Immature natural killer cell (primary cell): ENCODE measurements around the gene ALS2. TPM values are rescaled to one million over a fixed set of nuclear protein-coding genes. Genes with fewer than 3 reads are reported as not detected.
A peak's percentile ranks its signal among the peaks of the same experiment; 100 is the strongest.

Experiments used
- DNase-seq, 3 donors: peaks; one replicate each; pipeline ENCODE4 v3.0.0; 2022; ENCODE audit warnings: mixed read lengths in 1 of 3
- H3K27ac Mint-ChIP-seq, 6 donors: one replicate each; pipeline ENCODE4 v1.8.0; 2020; ENCODE audit warnings: mixed read lengths in 6 of 6, mild to moderate bottlenecking in 5 of 6, inconsistent platforms in 4 of 6, moderate library complexity in 3 of 6
- H3K27me3 Mint-ChIP-seq, 3 donors: one replicate each; pipeline ENCODE4 v1.8.0; 2020 to 2021; ENCODE audit warnings: low read depth in 3 of 3, mild to moderate bottlenecking in 3 of 3, mixed read lengths in 3 of 3, moderate library complexity in 3 of 3, inconsistent platforms in 1 of 3
- H3K36me3 Mint-ChIP-seq, 3 donors: one replicate each; pipeline ENCODE4 v1.8.0; 2020; ENCODE audit warnings: mixed read lengths in 3 of 3, inconsistent platforms in 2 of 3, mild to moderate bottlenecking in 2 of 3
- H3K4me1 Mint-ChIP-seq, 2 donors: one replicate each; pipeline ENCODE4 v1.8.0; 2020; ENCODE audit warnings: inconsistent platforms in 2 of 2, mild to moderate bottlenecking in 2 of 2, mixed read lengths in 2 of 2, moderate library complexity in 1 of 2
- H3K4me3 Mint-ChIP-seq, 5 donors: one replicate each; pipeline ENCODE4 v1.8.0; 2020; ENCODE audit warnings: mild to moderate bottlenecking in 5 of 5, mixed read lengths in 5 of 5, inconsistent platforms in 3 of 5, moderate library complexity in 3 of 5
- H3K9me3 Mint-ChIP-seq, 6 donors: one replicate each; pipeline ENCODE4 v1.8.0; 2020; ENCODE audit warnings: mild to moderate bottlenecking in 6 of 6, mixed read lengths in 6 of 6, inconsistent platforms in 4 of 6, moderate library complexity in 3 of 6
- polyA plus RNA-seq, 3 donors: library from polyadenylated mRNA; unstranded; fragments of 300-500 nt; fragmentation: Illumina TruSeq; gene quantifications; one replicate each; pipeline ENCODE4 v1.2.3, GENCODE V29; 2021

Gene ALS2
- polyA plus RNA-seq, 3 donors from 2014 or later: 5.4 to 7.3 (median 6.5) TPM

DNA sequence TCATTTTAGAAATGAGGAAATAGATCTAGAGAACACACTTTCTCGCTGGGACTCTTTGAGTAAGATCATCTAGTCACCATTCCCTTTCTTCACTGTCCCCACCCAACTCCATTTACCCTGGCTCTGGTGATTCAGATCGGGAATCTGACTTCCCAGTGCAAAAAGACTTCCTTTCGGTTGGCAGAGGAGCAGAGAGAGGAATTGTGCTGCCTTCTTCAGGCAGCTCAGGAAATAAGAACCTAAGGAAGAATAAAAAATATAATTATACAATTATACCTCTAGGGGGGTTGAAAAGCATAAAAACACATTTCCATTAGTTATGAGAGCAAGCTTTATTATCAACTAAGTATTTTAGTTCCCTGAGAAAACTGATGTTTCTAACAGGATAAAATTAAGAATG is 73.0 kb downstream of the ALS2 start:
- H3K4me1 Mint-ChIP-seq: peaks cover 3 to 8% of the 10 kb centered on the region in 2 donors
- peak overlapping the region in 1 of 6 donors; percentile 34 for H3K27ac Mint-ChIP-seq
- DNase-seq: no peak
- H3K4me3 Mint-ChIP-seq: no peak overlapping the region
- H3K27me3 Mint-ChIP-seq: peaks cover 0 to 2% (median 0%) of the 10 kb centered on the region in 3 donors
- H3K9me3 Mint-ChIP-seq: no peaks in the 10 kb centered on the region
- H3K36me3 Mint-ChIP-seq: peaks cover 52 to 57% (median 55%) of the 10 kb centered on the region in 3 donors

DNA sequence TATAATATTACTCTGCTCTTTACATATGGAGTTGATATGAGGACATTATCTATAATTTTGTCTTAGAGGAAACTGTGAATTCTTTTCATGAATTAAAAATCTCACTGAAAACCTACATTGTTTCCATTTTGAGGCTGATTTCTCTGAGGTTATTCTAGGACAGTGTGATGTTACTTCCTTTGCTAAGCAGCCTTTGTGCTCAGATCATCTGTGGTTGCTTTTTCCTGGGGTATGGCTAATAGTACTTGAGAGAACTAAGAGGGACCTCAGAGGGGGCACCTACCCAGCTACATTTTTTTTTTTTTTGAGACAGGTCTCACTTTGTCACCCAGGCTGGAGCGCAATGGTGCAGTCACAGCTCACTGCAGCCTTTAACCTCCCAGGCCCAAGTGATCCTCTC is 73.6 kb downstream of the ALS2 start:
- no peak for DNase-seq
- H3K27ac Mint-ChIP-seq: peak overlapping the region in 1 of 6 donors; percentile 34
- H3K9me3 Mint-ChIP-seq: no peaks in the 10 kb centered on the region
- peaks cover 50 to 53% (median 52%) of the 10 kb centered on the region in 3 donors for H3K36me3 Mint-ChIP-seq
- no peaks in the 10 kb centered on the region for H3K27me3 Mint-ChIP-seq
- H3K4me1 Mint-ChIP-seq: peaks cover 3 to 8% of the 10 kb centered on the region in 2 donors
- no peak overlapping the region for H3K4me3 Mint-ChIP-seq

DNA sequence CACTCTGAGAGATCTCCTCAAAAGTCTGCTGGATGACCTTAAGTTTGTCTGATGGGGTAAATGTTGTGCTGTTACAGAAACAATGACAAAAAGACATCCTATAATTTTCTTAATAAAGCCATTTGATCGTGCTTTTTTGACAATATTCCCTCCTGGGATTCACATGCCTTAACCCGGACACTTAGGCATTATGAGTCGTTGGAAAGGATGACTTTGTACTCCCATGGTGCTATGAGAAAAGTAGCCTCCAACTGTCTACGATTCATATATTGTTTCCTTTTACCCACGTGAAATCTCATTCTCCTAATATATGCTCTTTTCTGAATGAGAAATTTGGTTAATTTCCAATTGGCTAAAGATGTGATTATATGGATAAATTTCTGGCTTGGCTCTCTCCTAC is 76.2 kb downstream of the ALS2 start:
- Mint-ChIP-seq H3K9me3 (no peaks in the 10 kb centered on the region), H3K27me3 (no peaks in the 10 kb centered on the region), H3K4me1 (peaks cover 3 to 8% of the 10 kb centered on the region in 2 donors), H3K4me3 (no peak overlapping the region), H3K27ac (no peak overlapping the region), H3K36me3 (peaks cover 47 to 57% (median 50%) of the 10 kb centered on the region in 3 donors)
- DNase-seq: no peak

DNA sequence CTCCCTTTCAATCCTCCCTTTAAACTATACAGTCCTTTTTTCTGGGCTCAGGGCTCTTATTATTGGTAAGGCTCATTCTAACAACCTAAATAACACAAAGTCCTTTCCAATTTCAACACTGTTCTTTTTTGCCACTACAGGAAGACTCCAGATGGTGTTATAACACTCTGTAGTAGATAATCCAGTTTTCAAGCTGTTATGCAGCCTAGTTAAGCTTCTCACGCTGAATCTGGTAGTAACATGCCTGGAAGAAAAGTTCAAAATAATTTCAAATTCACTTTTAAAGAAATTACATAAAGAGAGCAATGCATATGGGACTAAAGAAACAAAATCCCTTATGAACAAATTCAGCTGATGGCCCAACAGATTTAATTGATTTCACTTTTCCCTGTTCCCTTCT is 79.1 kb downstream of the ALS2 start:
- peaks cover 0 to 1% of the 10 kb centered on the region in 2 donors for H3K4me1 Mint-ChIP-seq
- H3K27ac Mint-ChIP-seq: no peak overlapping the region
- no peaks in the 10 kb centered on the region for H3K9me3 Mint-ChIP-seq
- no peak for DNase-seq
- no peaks in the 10 kb centered on the region for H3K27me3 Mint-ChIP-seq
- peaks cover 33 to 40% (median 38%) of the 10 kb centered on the region in 3 donors for H3K36me3 Mint-ChIP-seq
- H3K4me3 Mint-ChIP-seq: no peak overlapping the region

DNA sequence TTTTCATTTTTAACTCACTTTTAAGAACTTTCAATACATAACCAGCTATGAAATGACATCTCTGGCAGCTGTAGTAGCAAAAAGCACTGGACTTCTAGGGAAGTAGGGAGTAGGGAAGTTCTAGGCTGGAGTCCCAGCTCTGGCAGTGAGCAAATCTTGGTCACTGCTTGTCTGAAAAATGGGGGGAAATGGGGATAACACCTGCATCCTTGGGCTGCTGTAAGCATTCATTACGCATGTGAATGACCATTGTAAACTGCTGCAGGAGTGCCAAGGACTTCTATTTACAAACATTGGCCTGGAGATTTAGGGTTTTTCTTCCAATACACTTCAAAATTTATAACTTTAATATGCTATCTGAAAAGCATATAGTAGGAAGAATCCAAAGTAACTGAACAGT is 81.3 kb downstream of the ALS2 start:
- H3K4me1 Mint-ChIP-seq: no peaks in the 10 kb centered on the region
- no peak overlapping the region for H3K27ac Mint-ChIP-seq
- H3K36me3 Mint-ChIP-seq: peaks cover 26 to 32% (median 27%) of the 10 kb centered on the region in 3 donors
- DNase-seq: no peak
- H3K9me3 Mint-ChIP-seq: no peaks in the 10 kb centered on the region
- no peak overlapping the region for H3K4me3 Mint-ChIP-seq
- H3K27me3 Mint-ChIP-seq: no peaks in the 10 kb centered on the region

DNA sequence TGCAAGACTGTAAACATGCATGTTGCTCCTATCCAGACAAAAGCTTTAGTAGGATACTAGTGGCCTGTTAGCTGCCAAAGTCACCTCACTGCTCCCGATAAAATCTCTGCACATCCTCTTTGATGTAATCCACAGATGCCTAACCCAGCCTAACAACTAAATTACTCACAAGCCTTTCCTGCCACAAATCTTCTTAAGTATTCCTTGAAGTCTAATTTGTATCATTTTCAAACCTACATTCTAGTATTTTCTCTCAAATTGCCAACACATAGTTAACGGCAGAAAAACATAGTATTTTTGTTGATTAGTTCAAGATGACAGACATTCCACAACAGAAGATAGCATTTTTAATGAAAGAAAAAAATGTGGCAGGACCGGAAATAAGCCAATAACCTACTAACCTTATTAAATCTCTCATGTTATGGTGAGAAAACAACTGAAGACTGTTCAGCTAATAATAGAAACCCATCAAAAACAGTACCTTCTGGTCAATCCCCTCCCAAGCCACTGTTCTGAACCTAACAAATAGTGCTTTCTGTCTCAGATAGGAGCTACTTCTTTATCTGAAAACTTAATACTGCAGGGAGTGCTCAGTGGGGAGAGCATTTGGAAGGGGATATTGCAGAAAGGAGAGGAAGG is 82.0 kb downstream of the ALS2 start, which contains the start of gene MPP4:
MPP4 (minus strand) TSS at position 57 of the 639 bp plus-strand sequence. CDS start 4,690 bp downstream, outside the sequence.
- Mint-ChIP-seq H3K9me3 (no peaks in the 10 kb centered on the region), H3K4me1 (no peaks in the 10 kb centered on the region), H3K4me3 (no peak within 1 kb of the TSS), H3K27me3 (no peaks in the 10 kb centered on the region), H3K36me3 (peaks cover 21 to 26% (median 22%) of the 10 kb centered on the region in 3 donors), H3K27ac (peak within 1 kb of the TSS in 1 of 6 donors; percentile 12)
- DNase-seq: no peak

DNA sequence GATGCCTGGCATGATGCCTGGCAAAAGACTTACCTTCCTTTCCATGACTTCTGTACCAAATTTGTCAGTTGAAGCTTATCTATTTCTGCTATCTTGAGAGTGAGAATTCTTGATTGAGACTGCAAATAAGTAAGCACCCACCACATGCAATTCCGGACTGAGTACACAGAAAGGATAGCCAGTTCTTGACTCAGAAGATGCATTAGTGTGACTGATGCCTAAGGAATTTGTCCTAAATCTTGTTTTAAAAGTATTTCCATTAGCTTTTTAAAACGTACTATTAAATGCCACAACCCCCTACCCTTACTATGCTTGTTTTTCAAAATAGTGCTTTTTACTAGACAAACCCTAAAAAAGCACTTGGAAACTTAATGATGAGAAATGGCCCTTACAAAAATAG is 82.8 kb downstream of the ALS2 start:
- H3K4me3 Mint-ChIP-seq: no peak overlapping the region
- no peak overlapping the region for H3K27ac Mint-ChIP-seq
- no peaks in the 10 kb centered on the region for H3K9me3 Mint-ChIP-seq
- peaks cover 0 to 4% (median 0%) of the 10 kb centered on the region in 3 donors for H3K27me3 Mint-ChIP-seq
- no peaks in the 10 kb centered on the region for H3K4me1 Mint-ChIP-seq
- no peak for DNase-seq
- peaks cover 14 to 19% (median 16%) of the 10 kb centered on the region in 3 donors for H3K36me3 Mint-ChIP-seq

DNA sequence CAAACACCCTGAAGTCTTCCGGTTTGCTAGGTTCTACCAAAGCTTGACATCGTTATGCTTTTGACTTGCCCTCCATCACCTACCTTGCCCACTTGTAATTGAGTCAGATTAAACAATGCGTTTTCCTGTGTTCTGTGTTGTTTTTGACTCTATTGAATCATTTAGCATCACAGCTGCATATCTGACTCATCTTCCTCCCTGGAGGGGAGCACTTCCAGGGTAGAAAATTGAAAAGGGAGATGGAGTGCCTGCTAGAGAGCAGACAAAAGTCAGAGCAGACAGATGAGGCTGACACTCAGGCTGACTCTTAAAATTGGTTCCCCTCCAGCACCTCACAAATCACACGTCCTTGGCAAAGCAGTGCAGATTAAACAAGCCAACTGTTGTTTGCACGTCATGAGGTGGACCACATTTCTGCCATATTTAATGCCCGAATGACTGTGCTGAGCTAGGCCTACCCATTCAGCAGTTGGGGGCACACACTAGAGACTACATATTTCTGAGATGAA is 84.5 kb downstream of the ALS2 start:
- Mint-ChIP-seq H3K27me3 (peaks cover 0 to 5% (median 0%) of the 10 kb centered on the region in 3 donors), H3K27ac (no peak overlapping the region), H3K4me3 (no peak overlapping the region), H3K36me3 (peaks cover 8 to 9% (median 9%) of the 10 kb centered on the region in 3 donors), H3K4me1 (no peaks in the 10 kb centered on the region), H3K9me3 (no peaks in the 10 kb centered on the region)
- DNase-seq: no peak

DNA sequence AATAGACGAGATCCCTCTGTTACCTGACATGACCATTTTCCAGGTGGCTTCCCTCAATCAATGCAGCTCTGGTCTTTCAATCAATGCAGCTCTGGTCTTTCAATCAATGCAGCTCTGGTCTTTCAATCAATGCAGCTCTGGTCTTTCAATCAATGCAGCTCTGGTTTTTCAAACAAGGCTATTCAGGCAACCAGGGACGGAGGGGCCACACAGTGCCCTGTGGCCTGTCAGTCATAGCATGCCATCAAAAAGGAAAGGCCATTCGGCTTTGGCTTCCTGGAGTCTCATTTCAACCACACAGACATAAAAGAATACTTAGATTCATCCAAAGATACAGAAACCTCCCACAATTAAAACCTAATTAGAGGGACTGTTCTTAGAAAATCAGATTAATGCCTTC is 95.6 kb downstream of the ALS2 start:
- no peaks in the 10 kb centered on the region for H3K9me3 Mint-ChIP-seq
- H3K27ac Mint-ChIP-seq: no peak overlapping the region
- H3K4me3 Mint-ChIP-seq: no peak overlapping the region
- H3K4me1 Mint-ChIP-seq: no peaks in the 10 kb centered on the region
- no peak for DNase-seq
- peaks cover 0 to 5% (median 0%) of the 10 kb centered on the region in 3 donors for H3K36me3 Mint-ChIP-seq
- peaks cover 2 to 6% (median 2%) of the 10 kb centered on the region in 3 donors for H3K27me3 Mint-ChIP-seq

DNA sequence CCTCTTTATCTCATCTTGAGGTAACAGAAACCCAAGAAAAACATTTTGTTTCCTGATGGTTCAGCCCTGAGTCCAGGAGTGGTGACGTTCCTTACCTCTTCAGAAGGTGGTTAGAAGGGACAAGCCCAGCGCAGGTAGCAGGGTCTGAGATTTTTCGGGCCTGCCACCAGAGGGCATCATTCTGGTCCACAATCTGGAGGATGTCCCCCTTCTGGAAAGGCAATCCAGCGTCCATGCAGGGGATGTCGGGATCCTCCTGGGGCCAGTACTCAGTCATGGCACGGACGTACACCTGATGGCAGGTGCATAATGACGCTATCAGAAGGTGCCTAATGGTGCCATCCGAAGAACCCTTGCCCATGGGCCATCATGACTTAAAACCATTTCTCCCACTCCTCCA is 100.0 kb downstream of the ALS2 start:
- no peaks in the 10 kb centered on the region for H3K4me1 Mint-ChIP-seq
- H3K36me3 Mint-ChIP-seq: no peaks in the 10 kb centered on the region
- no peak overlapping the region for H3K27ac Mint-ChIP-seq
- H3K27me3 Mint-ChIP-seq: peaks cover 0 to 11% (median under 1%) of the 10 kb centered on the region in 3 donors
- no peak for DNase-seq
- no peak overlapping the region for H3K4me3 Mint-ChIP-seq
- H3K9me3 Mint-ChIP-seq: no peaks in the 10 kb centered on the region

DNA sequence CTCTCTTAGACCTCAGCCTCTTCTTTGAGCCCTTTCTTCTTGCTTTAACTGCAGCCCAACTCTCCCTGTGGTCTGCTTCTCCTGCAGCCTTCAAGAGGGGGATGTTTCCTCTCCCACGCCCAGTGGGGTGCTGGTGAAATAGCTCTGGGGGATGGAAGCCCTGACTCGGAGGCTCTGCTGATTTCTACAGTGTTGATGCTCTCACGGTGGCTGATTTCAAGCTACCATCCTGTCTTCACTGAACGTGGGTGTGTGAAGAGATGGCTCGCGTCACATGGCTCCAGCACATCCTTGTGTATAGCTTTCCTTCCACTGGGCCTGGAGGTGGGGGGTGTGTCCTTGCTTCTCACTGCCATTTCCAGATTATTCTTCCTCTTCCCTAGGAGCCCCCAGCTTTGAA is 102.3 kb downstream of the ALS2 start:
- no peaks in the 10 kb centered on the region for H3K4me1 Mint-ChIP-seq
- no peak for DNase-seq
- no peaks in the 10 kb centered on the region for H3K9me3 Mint-ChIP-seq
- H3K36me3 Mint-ChIP-seq: no peaks in the 10 kb centered on the region
- H3K4me3 Mint-ChIP-seq: no peak overlapping the region
- H3K27ac Mint-ChIP-seq: no peak overlapping the region
- peaks cover 0 to 11% (median 0%) of the 10 kb centered on the region in 3 donors for H3K27me3 Mint-ChIP-seq

DNA sequence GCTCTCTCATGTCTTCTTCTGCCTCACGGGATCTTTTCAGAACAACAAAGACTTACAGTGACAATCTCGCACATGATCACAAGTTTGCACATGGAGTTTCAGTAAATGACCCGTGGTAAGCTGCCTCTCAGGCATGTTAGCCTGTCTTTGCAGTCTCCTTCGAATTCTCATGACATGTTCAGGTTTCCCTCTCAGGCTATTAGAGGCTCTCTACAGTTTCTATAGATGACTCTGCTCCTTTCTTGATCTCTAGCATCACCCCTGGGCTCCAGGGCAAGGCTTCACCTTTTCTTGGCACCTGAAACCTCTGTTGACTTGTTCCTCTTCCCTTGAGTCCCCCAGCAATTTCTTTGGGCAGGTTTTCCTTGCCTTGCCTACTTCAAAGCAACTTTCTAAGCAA is 105.3 kb downstream of the ALS2 start:
- Mint-ChIP-seq H3K4me1 (no peaks in the 10 kb centered on the region), H3K4me3 (no peak overlapping the region), H3K27me3 (peaks cover 0 to 7% (median 1%) of the 10 kb centered on the region in 3 donors), H3K27ac (peak overlapping the region in 1 of 6 donors; percentile 46), H3K9me3 (no peaks in the 10 kb centered on the region), H3K36me3 (no peaks in the 10 kb centered on the region)
- no peak for DNase-seq

DNA sequence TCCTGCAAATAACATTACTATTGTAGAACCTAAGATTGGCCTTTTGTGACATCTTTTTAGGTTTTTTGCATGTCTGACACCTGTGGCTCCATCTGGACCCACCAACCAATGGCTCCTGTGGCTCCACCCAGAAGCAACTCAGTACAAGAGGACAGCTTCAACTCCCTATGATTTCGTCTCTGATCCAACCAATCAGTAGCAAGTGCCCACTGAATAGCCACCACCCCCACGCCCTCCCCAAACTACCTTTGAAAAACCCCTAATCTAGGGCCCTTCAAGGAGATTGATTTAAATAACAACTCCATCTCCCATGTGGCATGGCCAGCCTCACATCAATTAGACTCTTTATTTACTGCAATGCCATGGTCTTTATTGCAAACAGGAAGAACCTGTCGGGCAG is 105.9 kb downstream of the ALS2 start:
- peaks cover 0 to 7% (median 1%) of the 10 kb centered on the region in 3 donors for H3K27me3 Mint-ChIP-seq
- H3K4me1 Mint-ChIP-seq: no peaks in the 10 kb centered on the region
- H3K27ac Mint-ChIP-seq: no peak overlapping the region
- H3K36me3 Mint-ChIP-seq: no peaks in the 10 kb centered on the region
- no peak for DNase-seq
- no peaks in the 10 kb centered on the region for H3K9me3 Mint-ChIP-seq
- H3K4me3 Mint-ChIP-seq: no peak overlapping the region

DNA sequence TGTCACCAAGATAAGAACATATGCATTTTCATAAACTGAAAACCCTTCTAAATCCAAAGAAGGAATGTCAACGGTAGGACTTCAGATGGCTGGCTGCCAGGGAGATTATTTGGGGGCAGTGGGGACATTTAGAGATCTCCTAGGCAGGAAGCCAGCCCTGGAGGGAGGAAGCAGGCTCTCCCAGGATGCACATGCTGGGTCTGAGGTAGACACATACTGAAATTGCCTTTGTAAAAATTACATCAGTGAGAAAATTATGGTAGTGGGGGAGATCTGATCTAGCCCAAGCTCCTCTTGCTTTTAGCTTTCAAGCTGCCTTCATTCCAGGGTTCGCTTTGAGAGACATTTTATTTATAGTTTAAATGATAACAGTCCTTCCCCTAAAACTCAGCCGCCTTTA is 106.4 kb downstream of the ALS2 start:
- no peak for DNase-seq
- H3K4me1 Mint-ChIP-seq: no peaks in the 10 kb centered on the region
- no peak overlapping the region for H3K4me3 Mint-ChIP-seq
- H3K36me3 Mint-ChIP-seq: no peaks in the 10 kb centered on the region
- H3K27me3 Mint-ChIP-seq: peaks cover 0 to 7% (median 1%) of the 10 kb centered on the region in 3 donors
- no peaks in the 10 kb centered on the region for H3K9me3 Mint-ChIP-seq
- no peak overlapping the region for H3K27ac Mint-ChIP-seq

DNA sequence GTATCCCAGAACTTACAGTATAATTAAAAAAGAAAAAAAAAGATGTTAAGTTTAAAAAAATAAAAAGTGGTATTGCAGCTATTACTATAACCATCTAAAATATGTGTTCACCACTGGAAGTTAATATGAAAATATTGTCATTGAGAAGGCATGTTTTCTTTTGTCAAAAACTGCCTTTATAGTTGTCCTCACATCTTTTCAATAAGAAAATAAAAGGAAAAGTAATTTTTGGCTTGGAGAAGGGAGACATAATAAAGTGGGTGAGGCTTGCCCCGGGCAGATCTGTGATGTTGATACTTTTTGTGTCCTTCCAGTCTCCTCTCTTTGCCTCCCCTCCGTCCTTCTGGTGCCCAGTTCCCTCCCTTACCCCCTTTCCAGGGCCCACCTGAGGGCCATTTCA is 107.2 kb downstream of the ALS2 start:
- Mint-ChIP-seq H3K4me3 (no peak overlapping the region), H3K27ac (no peak overlapping the region), H3K27me3 (peaks cover 0 to 7% (median 3%) of the 10 kb centered on the region in 3 donors), H3K4me1 (no peaks in the 10 kb centered on the region), H3K9me3 (no peaks in the 10 kb centered on the region), H3K36me3 (no peaks in the 10 kb centered on the region)
- DNase-seq: no peak
